HEK293 (cell line): ENCODE measurements around the gene FASTK.

Source experiments
- CTCF ChIA-PET: fragments of 350-600 bp; formaldehyde crosslinking; extraction: SDS; loops from one replicate; lab custom pipeline; 2021; ENCODE audit warnings: antibody characterized with exemption; lab: Yijun Ruan, JAX
- POLR2A ChIA-PET: fragments of 300-600 bp; formaldehyde crosslinking; extraction: SDS; loops from one replicate; lab custom pipeline; 2020; ENCODE audit warnings: antibody characterized with exemption, inconsistent platforms; lab: Yijun Ruan, JAX
- H3K27ac ChIP-seq: fragments of 200-500 bp; sonication (Bioruptor generic); 2 replicates; pipeline ENCODE4 v1.5.1; 2014; ENCODE audit warnings: low read depth, low read length, control low read depth, inconsistent platforms; ENCODE audit errors: extremely low read depth
- H3K36me3 ChIP-seq, 2 experiments: fragments of 200-500 bp in 1 of 2; sonication (Bioruptor generic) in 1 of 2; 1 replicate in 1 of 2; 2 replicates in 1 of 2; pipeline ENCODE4 v1.5.1; 2014 to 2017; ENCODE audit warnings: inconsistent platforms in 2 of 2, low read length in 2 of 2; ENCODE audit not compliant: control insufficient read depth in 2 of 2, insufficient read depth in 1 of 2
- H3K4me1 ChIP-seq: fragments of 200-500 bp; sonication (Bioruptor generic); 2 replicates; pipeline ENCODE4 v1.5.1; 2014; ENCODE audit warnings: mild to moderate bottlenecking, low read length, inconsistent platforms; ENCODE audit not compliant: control insufficient read depth, insufficient read depth
- H3K4me3 ChIP-seq: 2 replicates; pipeline ENCODE4 v1.5.1; 2011; ENCODE audit warnings: low read depth, mild to moderate bottlenecking, control low read depth, low read length, moderate library complexity
- H3K9me3 ChIP-seq: fragments of 200-500 bp; sonication (Bioruptor generic); 2 replicates; pipeline ENCODE4 v1.5.1; 2014; ENCODE audit warnings: low read depth, low read length, inconsistent platforms; ENCODE audit not compliant: control insufficient read depth, insufficient read depth
- IKZF3 ChIP-seq: fragments of 450-650 bp; IDR thresholded peaks from 2 replicates; pipeline ENCODE4 v1.5.0; 2018; ENCODE audit warnings: missing biosample characterization, mild to moderate bottlenecking, missing genetic modification characterization, moderate library complexity
- KLF1 ChIP-seq: fragments of 450-650 bp; formaldehyde crosslinking; IDR thresholded peaks from 2 replicates; pipeline ENCODE4 v1.5.1; 2016; ENCODE audit warnings: missing biosample characterization, missing genetic modification characterization
- KLF10 ChIP-seq: fragments of 450-650 bp; IDR thresholded peaks from 2 replicates; pipeline ENCODE4 v1.5.1; 2018; ENCODE audit warnings: missing biosample characterization, mild to moderate bottlenecking, missing genetic modification characterization
- OSR2 ChIP-seq: fragments of 450-650 bp; formaldehyde crosslinking; IDR thresholded peaks from 2 replicates; pipeline ENCODE4 v1.5.1; 2016; ENCODE audit warnings: missing biosample characterization, missing genetic modification characterization
- SCRT2 ChIP-seq: fragments of 450-650 bp; formaldehyde crosslinking; IDR thresholded peaks from 2 replicates; pipeline ENCODE4 v1.5.1; 2016; ENCODE audit warnings: missing biosample characterization, missing genetic modification characterization
- ZBTB20 ChIP-seq: fragments of 450-650 bp; formaldehyde crosslinking; IDR thresholded peaks from 2 replicates; pipeline ENCODE4 v1.5.1; 2016; ENCODE audit warnings: missing biosample characterization, missing genetic modification characterization
- ZFP3 ChIP-seq: fragments of 450-650 bp; formaldehyde crosslinking; IDR thresholded peaks from 2 replicates; pipeline ENCODE4 v1.5.1; 2016; ENCODE audit warnings: low read depth, missing biosample characterization, missing genetic modification characterization
- ZFP41 ChIP-seq: fragments of 450-650 bp; formaldehyde crosslinking; IDR thresholded peaks from 2 replicates; pipeline ENCODE4 v1.5.1; 2016; ENCODE audit warnings: missing biosample characterization, missing genetic modification characterization, borderline replicate concordance
- ZIC2 ChIP-seq: fragments of 450-650 bp; formaldehyde crosslinking; IDR thresholded peaks from 2 replicates; pipeline ENCODE4 v1.5.1; 2016; ENCODE audit warnings: missing biosample characterization, missing genetic modification characterization
- ZNF16 ChIP-seq: fragments of 450-650 bp; formaldehyde crosslinking; IDR thresholded peaks from 2 replicates; pipeline ENCODE4 v1.5.1; 2016; ENCODE audit warnings: low read depth, missing biosample characterization, missing genetic modification characterization
- ZNF311 ChIP-seq: fragments of 450-650 bp; formaldehyde crosslinking; IDR thresholded peaks from 2 replicates; pipeline ENCODE4 v1.5.1; 2017; ENCODE audit warnings: missing biosample characterization, missing genetic modification characterization, borderline replicate concordance
- ZNF335 ChIP-seq: fragments of 450-650 bp; formaldehyde crosslinking; conservative IDR thresholded peaks from 2 replicates; pipeline ENCODE4 v1.5.1; 2016; ENCODE audit warnings: missing biosample characterization, missing genetic modification characterization
- ZNF37A ChIP-seq: fragments of 450-650 bp; IDR thresholded peaks from 2 replicates; pipeline ENCODE4 v1.5.1; 2018; ENCODE audit warnings: missing biosample characterization, missing genetic modification characterization
- ZNF48 ChIP-seq: fragments of 450-650 bp; formaldehyde crosslinking; IDR thresholded peaks from 2 replicates; pipeline ENCODE4 v1.5.1; 2016; ENCODE audit warnings: missing biosample characterization, missing genetic modification characterization
- ZNF596 ChIP-seq: fragments of 450-650 bp; IDR thresholded peaks from 2 replicates; pipeline ENCODE4 v1.5.0; 2018; ENCODE audit warnings: missing biosample characterization, mild to moderate bottlenecking, missing genetic modification characterization, moderate library complexity
- ZNF768 ChIP-seq: fragments of 450-650 bp; formaldehyde crosslinking; IDR thresholded peaks from 2 replicates; pipeline ENCODE4 v1.5.1; 2018; ENCODE audit warnings: missing biosample characterization, mild to moderate bottlenecking, missing genetic modification characterization
- ZNF777 ChIP-seq: fragments of 450-650 bp; formaldehyde crosslinking; IDR thresholded peaks from 2 replicates; pipeline ENCODE4 v1.5.1; 2017; ENCODE audit warnings: missing biosample characterization, missing genetic modification characterization, borderline replicate concordance
- TF ChIP-seq, protein P1 (sequence below): fragments of 450-650 bp; formaldehyde crosslinking; IDR thresholded peaks from 2 replicates; pipeline ENCODE4 v1.5.1; 2016; ENCODE audit warnings: missing biosample characterization, missing genetic modification characterization
- TF ChIP-seq, protein P2 (sequence below): fragments of 450-650 bp; formaldehyde crosslinking; IDR thresholded peaks from 2 replicates; pipeline ENCODE4 v1.5.1; 2016; ENCODE audit warnings: missing biosample characterization, missing genetic modification characterization
- TF ChIP-seq, protein P3 (sequence below): fragments of 450-650 bp; formaldehyde crosslinking; IDR thresholded peaks from 2 replicates; pipeline ENCODE4 v1.5.1; 2016; ENCODE audit warnings: missing biosample characterization, missing genetic modification characterization
- TF ChIP-seq, protein P4 (sequence below): fragments of 450-650 bp; formaldehyde crosslinking; IDR thresholded peaks from 2 replicates; pipeline ENCODE4 v1.5.1; 2016; ENCODE audit warnings: missing biosample characterization, missing genetic modification characterization
- TF ChIP-seq, protein P5 (sequence below): fragments of 450-650 bp; formaldehyde crosslinking; IDR thresholded peaks from 2 replicates; pipeline ENCODE4 v1.5.1; 2016; ENCODE audit warnings: missing biosample characterization, missing genetic modification characterization
- TF ChIP-seq, protein P6 (sequence below): fragments of 450-650 bp; formaldehyde crosslinking; IDR thresholded peaks from 2 replicates; pipeline ENCODE4 v1.5.1; 2016; ENCODE audit warnings: missing biosample characterization, missing genetic modification characterization

Gene FASTK

DNA sequence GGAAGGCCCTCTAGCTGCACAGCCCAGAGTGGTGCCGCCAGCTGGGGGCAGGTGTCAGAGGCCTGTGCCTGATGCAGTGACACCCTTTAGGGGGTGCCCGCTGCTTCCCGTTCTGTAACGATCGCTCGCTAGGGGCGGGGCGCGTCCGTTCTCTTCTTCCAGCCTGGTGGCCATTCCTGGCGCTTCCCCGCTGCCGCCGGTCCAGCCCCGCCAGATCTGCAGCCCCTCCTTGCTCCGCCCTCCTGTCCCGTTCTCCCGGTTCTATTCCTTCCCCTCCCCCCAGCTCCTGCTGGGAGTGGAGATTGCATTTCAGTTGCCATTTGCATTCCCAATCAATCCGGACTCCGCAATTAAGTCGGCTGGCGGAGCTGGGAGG, 44.8 kb upstream of the FASTK start:
- H3K4me3 ChIP-seq, result no peak overlapping the region
- CTCF ChIA-PET, result no interaction called here

More for the DNA sequence above, 44.8 kb upstream of the FASTK start:
- TF ChIP-seq ZNF596 (tag by site-specific recombination), result peak; percentile 64; the same call in 1 of the 2 replicates
- TF ChIP-seq, protein P1, sequence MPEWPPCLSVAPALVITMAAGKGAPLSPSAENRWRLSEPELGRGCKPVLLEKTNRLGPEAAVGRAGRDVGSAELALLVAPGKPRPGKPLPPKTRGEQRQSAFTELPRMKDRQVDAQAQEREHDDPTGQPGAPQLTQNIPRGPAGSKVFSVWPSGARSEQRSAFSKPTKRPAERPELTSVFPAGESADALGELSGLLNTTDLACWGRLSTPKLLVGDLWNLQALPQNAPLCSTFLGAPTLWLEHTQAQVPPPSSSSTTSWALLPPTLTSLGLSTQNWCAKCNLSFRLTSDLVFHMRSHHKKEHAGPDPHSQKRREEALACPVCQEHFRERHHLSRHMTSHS (tag by site-specific recombination), result no peak
- TF ChIP-seq ZNF777 (tag by site-specific recombination), result no peak
- no peak for TF ChIP-seq ZNF335
- no peak for TF ChIP-seq ZFP41
- TF ChIP-seq, protein P2, sequence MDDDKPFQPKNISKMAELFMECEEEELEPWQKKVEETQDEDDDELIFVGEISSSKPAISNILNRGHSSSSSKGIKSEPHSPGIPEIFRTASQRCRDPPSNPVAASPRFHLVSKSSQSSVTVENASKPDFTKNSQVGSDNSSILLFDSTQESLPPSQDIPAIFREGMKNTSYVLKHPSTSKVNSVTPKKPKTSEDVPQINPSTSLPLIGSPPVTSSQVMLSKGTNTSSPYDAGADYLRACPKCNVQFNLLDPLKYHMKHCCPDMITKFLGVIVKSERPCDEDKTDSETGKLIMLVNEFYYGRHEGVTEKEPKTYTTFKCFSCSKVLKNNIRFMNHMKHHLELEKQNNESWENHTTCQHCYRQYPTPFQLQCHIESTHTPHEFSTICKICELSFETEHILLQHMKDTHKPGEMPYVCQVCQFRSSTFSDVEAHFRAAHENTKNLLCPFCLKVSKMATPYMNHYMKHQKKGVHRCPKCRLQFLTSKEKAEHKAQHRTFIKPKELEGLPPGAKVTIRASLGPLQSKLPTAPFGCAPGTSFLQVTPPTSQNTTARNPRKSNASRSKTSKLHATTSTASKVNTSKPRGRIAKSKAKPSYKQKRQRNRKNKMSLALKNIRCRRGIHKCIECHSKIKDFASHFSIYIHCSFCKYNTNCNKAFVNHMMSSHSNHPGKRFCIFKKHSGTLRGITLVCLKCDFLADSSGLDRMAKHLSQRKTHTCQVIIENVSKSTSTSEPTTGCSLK (tag by site-specific recombination), result no peak
- TF ChIP-seq, protein P3, sequence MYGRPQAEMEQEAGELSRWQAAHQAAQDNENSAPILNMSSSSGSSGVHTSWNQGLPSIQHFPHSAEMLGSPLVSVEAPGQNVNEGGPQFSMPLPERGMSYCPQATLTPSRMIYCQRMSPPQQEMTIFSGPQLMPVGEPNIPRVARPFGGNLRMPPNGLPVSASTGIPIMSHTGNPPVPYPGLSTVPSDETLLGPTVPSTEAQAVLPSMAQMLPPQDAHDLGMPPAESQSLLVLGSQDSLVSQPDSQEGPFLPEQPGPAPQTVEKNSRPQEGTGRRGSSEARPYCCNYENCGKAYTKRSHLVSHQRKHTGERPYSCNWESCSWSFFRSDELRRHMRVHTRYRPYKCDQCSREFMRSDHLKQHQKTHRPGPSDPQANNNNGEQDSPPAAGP (tag by site-specific recombination), result peak; percentile 35; the same call in 1 of the 2 replicates
- no peak for TF ChIP-seq ZIC2 (tag by site-specific recombination)
- TF ChIP-seq, protein P4, sequence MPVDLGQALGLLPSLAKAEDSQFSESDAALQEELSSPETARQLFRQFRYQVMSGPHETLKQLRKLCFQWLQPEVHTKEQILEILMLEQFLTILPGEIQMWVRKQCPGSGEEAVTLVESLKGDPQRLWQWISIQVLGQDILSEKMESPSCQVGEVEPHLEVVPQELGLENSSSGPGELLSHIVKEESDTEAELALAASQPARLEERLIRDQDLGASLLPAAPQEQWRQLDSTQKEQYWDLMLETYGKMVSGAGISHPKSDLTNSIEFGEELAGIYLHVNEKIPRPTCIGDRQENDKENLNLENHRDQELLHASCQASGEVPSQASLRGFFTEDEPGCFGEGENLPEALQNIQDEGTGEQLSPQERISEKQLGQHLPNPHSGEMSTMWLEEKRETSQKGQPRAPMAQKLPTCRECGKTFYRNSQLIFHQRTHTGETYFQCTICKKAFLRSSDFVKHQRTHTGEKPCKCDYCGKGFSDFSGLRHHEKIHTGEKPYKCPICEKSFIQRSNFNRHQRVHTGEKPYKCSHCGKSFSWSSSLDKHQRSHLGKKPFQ (tag by site-specific recombination), result no peak
- no peak for TF ChIP-seq KLF10 (tag by site-specific recombination)
- no peak for TF ChIP-seq ZNF16
- TF ChIP-seq, protein P5, sequence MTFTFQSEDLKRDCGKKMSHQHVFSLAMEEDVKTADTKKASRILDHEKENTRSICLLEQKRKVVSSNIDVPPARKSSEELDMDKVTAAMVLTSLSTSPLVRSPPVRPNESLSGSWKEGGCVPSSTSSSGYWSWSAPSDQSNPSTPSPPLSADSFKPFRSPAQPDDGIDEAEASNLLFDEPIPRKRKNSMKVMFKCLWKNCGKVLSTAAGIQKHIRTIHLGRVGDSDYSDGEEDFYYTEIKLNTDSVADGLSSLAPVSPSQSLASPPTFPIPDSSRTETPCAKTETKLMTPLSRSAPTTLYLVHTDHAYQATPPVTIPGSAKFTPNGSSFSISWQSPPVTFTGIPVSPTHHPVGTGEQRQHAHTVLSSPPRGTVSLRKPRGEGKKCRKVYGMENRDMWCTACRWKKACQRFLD, result no peak
- TF ChIP-seq ZNF37A (tag by site-specific recombination), result no peak
- TF ChIP-seq, protein P6, sequence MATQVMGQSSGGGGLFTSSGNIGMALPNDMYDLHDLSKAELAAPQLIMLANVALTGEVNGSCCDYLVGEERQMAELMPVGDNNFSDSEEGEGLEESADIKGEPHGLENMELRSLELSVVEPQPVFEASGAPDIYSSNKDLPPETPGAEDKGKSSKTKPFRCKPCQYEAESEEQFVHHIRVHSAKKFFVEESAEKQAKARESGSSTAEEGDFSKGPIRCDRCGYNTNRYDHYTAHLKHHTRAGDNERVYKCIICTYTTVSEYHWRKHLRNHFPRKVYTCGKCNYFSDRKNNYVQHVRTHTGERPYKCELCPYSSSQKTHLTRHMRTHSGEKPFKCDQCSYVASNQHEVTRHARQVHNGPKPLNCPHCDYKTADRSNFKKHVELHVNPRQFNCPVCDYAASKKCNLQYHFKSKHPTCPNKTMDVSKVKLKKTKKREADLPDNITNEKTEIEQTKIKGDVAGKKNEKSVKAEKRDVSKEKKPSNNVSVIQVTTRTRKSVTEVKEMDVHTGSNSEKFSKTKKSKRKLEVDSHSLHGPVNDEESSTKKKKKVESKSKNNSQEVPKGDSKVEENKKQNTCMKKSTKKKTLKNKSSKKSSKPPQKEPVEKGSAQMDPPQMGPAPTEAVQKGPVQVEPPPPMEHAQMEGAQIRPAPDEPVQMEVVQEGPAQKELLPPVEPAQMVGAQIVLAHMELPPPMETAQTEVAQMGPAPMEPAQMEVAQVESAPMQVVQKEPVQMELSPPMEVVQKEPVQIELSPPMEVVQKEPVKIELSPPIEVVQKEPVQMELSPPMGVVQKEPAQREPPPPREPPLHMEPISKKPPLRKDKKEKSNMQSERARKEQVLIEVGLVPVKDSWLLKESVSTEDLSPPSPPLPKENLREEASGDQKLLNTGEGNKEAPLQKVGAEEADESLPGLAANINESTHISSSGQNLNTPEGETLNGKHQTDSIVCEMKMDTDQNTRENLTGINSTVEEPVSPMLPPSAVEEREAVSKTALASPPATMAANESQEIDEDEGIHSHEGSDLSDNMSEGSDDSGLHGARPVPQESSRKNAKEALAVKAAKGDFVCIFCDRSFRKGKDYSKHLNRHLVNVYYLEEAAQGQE (tag by site-specific recombination), result no peak
- peak; percentile 24; the same call in 1 of the 2 replicates for TF ChIP-seq IKZF3 (tag by site-specific recombination)
- TF ChIP-seq ZNF48 (tag by site-specific recombination), result no peak
- peak; percentile 76 for TF ChIP-seq KLF1 (tag by site-specific recombination)
- TF ChIP-seq ZNF311 (tag by site-specific recombination), result no peak
- no peak for TF ChIP-seq ZNF768 (tag by site-specific recombination)
- TF ChIP-seq OSR2 (tag by site-specific recombination), result no peak
- TF ChIP-seq SCRT2, result no peak
- TF ChIP-seq ZFP3, result no peak
- TF ChIP-seq ZBTB20 (tag by site-specific recombination), result no peak
- Histone ChIP-seq H3K27ac (no peak overlapping the region), H3K36me3 (peaks cover 0 to 91% of the 10 kb centered on the region in 2 experiments; a peak in 1 of 3 replicates), H3K4me1 (no peaks in the 10 kb centered on the region), H3K9me3 (no peaks in the 10 kb centered on the region)
- POLR2A ChIA-PET, result no interaction called here
